ENCODE results near the gene IPPK.

GRCh38 chr9:92668746-92669526 lies 995 bp downstream of the IPPK start:
- no peak for TF ChIP-seq CTCF (conservative IDR thresholded peaks at IDR 0.05; ENCODE audit: low read depth, low read length)
- TF ChIP-seq EZH2 (IDR thresholded peaks at IDR 0.05; ENCODE audit: low read length, unreplicated experiment), result no peak
